ENCODE results near the gene CYP27A1. TPM values are rescaled to one million over a fixed set of nuclear protein-coding genes. Genes with fewer than 3 reads are reported as not detected.

The CYP27A1 gene
- total RNA-seq, 4 donors from 2014 or later: 11.9 to 206 (median 22.6) TPM

DNA sequence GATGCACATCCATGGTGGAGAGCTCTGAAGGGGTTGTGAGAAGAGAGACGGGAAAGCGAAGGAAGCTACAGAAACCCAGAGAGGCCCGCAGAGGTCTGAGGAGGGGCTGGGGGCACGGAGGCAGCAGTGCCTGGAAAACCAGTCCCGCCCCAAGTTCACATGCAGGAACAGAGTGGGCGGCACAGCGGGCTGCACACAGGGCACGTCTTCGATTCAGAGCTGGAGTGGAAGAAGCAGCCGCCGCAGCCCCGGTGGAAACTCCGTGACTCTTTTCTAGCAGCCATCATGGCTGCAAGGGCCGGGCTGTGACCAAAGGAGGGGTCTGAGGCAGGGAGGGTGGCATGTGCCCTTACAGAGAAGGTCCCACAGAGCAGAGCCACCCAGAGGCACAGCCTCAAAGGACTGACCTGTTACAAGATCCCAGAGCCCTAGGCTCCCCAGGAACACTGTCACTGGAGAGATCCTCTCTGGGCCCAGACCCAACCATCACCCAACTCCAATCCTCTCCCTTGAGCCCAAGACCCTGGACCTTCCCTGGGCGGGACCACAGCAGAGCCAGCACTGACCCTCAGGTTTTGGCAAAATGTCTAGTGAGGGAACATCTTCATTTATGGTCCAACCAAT lies 38.9 kb downstream of the CYP27A1 start:
- no peak for TF ChIP-seq CTCF (IDR thresholded peaks at IDR 0.05; ENCODE audit: low read depth)

DNA sequence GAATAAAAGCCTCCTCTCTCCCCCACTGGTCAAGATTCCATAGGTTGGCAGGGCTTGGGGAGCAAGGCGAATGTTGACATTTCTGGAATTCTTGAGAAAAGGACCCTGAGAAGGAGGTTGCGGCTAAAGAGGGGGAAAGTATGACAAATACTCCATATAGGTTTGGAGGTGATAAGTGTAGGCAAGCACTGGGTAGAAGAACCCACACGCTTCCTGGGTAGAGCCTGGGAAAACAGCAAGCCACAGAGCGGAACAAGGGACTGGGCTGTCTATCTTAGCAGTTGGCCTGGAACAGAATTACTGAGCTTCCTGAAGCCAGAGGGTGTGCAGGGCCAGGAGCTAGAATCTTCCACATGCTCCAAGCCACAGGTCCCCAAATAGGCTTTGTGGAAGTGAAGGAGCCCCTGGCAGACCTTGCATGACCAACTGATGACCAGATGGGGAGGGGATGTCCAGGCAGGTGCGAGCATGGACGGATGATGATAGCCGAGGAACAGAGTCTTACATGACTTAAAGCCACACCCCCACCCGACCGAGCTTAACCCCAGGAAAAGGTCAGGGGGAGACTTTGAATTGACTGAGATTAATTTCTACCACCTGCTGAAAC lies 39.8 kb downstream of the CYP27A1 start:
- TF ChIP-seq CTCF (IDR thresholded peaks at IDR 0.05; ENCODE audit: low read depth): no peak

GRCh38 chr2:218822622-218823021 lies 40.7 kb downstream of the CYP27A1 start:
- TF ChIP-seq CTCF (IDR thresholded peaks at IDR 0.05; ENCODE audit: low read depth): no peak

DNA sequence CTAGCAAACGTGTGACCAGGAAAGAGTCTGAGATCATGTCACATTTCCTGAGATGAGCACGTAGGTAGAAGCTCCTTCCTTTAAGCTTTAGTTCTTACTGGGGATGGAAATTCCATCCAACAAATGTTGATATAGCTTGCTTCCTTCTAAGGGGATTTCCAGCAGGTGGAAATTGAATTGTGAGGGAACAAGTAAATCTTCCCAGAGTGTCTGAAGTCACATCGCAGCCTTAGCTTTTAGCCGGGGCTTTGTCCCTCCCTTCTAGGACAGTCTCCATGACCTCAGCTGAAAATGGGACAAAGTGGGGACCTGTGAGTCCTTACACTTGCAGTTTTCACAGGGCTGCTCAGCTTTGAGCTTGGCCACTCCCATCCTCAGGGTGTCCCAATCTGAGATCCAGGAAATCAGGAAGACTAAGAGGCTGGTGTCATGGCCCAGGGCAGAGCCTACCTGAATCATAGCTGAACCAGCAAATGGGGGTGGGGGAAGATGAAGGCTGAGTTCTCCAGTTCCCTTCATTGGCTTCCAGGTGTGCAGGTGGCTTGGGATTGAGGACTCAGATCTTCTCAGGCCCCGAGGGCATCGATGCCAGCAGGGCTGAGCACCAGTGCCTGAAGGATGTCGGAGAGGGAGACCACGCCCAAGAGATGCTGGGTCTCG lies 41.4 kb downstream of the CYP27A1 start:
- no peak for TF ChIP-seq CTCF (IDR thresholded peaks at IDR 0.05; ENCODE audit: low read depth)

GRCh38 chr2:218824004-218824403 lies 42.1 kb downstream of the CYP27A1 start:
- TF ChIP-seq CTCF (IDR thresholded peaks at IDR 0.05; ENCODE audit: low read depth): no peak

- TF ChIP-seq CTCF (IDR thresholded peaks at IDR 0.05; ENCODE audit: low read depth): no peak
Measured at GRCh38 chr2:218826791-218827190, 44.8 kb downstream of the CYP27A1 start.

DNA sequence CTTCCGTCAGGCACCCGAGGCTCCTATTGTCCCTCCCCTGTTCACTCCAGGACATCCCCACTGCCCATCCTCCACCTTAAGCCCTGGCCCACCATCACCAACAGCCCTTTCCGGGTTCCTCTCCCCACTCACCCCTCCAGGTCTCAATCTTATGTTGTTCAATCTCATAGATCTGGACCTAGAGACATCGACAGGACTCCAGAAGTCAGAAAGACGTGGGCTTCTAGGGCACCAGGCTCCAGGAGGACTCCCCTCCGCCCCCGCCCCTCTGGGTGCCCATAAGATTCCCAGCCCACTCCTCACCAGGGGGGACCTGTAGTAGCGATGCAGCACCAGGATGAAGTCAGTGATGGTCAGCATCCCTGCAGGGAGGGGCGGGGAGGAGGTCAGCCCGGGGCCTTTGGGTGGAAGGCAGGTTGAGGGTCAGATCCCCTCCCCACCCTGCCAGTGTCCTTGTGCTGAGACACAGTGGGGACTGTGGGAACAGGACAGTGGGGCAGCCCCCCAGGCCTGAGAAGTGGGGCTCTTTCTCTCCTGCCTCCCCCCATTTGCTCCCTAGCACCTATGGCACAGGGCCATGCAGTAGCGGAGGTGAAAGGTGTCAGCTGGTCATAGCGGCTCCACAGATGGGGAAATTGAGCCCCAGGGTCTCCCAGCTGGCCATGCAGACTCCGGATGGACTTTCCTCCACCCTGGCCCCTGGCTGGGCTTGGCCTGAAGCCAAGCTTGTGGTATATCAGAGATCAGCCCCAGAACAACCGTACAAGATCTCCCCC lies 45.9 kb downstream of the CYP27A1 start:
- TF ChIP-seq CTCF (IDR thresholded peaks at IDR 0.05; ENCODE audit: low read depth): no peak

All from subcutaneous adipose tissue (tissue), 4 donors.